ENCODE measurements around the gene BLNK.

Gene BLNK

GRCh38 chr10:96281444-96282029 is 10.2 kb upstream of the BLNK start:
- TF ChIP-seq CTCF (IDR thresholded peaks at IDR 0.05; ENCODE audit: control extremely low read depth, extremely low read depth, low read depth, missing control alignments) = no peak
- ChIA-PET CTCF (interaction anchor here (1.1 to 1.4 kb wide), 5 partner anchors 10 to 52 kb away, joined by 3 to 8 read pairs (median 3); partner anchors contain the start of gene BLNK), POLR2A (no interaction called here)
- DNase-seq (ENCODE audit: extremely low spot score) = no peak

GRCh38 chr10:96280859-96281258 is 9.5 kb upstream of the BLNK start:
- POLR2A ChIA-PET = no interaction called here
- TF ChIP-seq CTCF (IDR thresholded peaks at IDR 0.05; ENCODE audit: control extremely low read depth, extremely low read depth, low read depth, missing control alignments) = no peak
- CTCF ChIA-PET = interaction anchor here (1.2 to 1.4 kb wide), 4 partner anchors 9 to 51 kb away, joined by 3 to 8 read pairs (median 5); partner anchors contain the start of gene BLNK
- no peak for DNase-seq (ENCODE audit: extremely low spot score)

GRCh38 chr10:96279191-96279641 is 7.8 kb upstream of the BLNK start:
- no peak for DNase-seq (ENCODE audit: extremely low spot score)
- POLR2A ChIA-PET = no interaction called here
- CTCF ChIA-PET = interaction anchor here (1.4 to 1.7 kb wide), 2 partner anchors 12 to 50 kb away, joined by 3 to 5 read pairs; no protein-coding TSS in a partner anchor
- TF ChIP-seq CTCF (IDR thresholded peaks at IDR 0.05; ENCODE audit: control extremely low read depth, extremely low read depth, low read depth, missing control alignments) = no peak

- ChIA-PET CTCF (interaction anchor here (1.2 to 2.5 kb wide), 3 partner anchors 10 to 17 kb away, joined by 3 to 11 read pairs (median 7); no protein-coding TSS in a partner anchor), POLR2A (no interaction called here)
- no peak for DNase-seq (ENCODE audit: extremely low spot score)
- TF ChIP-seq CTCF (IDR thresholded peaks at IDR 0.05; ENCODE audit: control extremely low read depth, extremely low read depth, low read depth, missing control alignments) = no peak
These were observed 5.5 kb upstream of the BLNK start for GRCh38 chr10:96276831-96277230.

GRCh38 chr10:96276426-96276825 is 5.1 kb upstream of the BLNK start:
- ChIA-PET POLR2A (no interaction called here), CTCF (interaction anchor here (1.1 to 2.5 kb wide), 5 partner anchors 10 to 18 kb away, joined by 3 to 11 read pairs (median 4); no protein-coding TSS in a partner anchor)
- no peak for TF ChIP-seq CTCF (IDR thresholded peaks at IDR 0.05; ENCODE audit: control extremely low read depth, extremely low read depth, low read depth, missing control alignments)
- DNase-seq (ENCODE audit: extremely low spot score) = no peak

GRCh38 chr10:96275685-96276418 is 4.5 kb upstream of the BLNK start:
- no peak for DNase-seq (ENCODE audit: extremely low spot score)
- ChIA-PET POLR2A (no interaction called here), CTCF (interaction anchor here (1.1 to 2.5 kb wide), 5 partner anchors 11 to 18 kb away, joined by 3 to 11 read pairs (median 4); no protein-coding TSS in a partner anchor)
- no peak for TF ChIP-seq CTCF (IDR thresholded peaks at IDR 0.05; ENCODE audit: control extremely low read depth, extremely low read depth, low read depth, missing control alignments)

Data from GM10248 (cell line).